HUES64 (cell line): ENCODE data around the gene SSRP1.

ENCODE experiments used
- H3K27ac ChIP-seq: 2 replicates; pipeline ENCODE4 v1.7.0; 2013; ENCODE audit warnings: low read depth, low read length, inconsistent platforms
- H3K27me3 ChIP-seq: 2 replicates; pipeline ENCODE4 v1.6.1; 2013; ENCODE audit warnings: mild to moderate bottlenecking, low read length; ENCODE audit not compliant: insufficient read depth
- H3K36me3 ChIP-seq: 2 replicates; pipeline ENCODE4 v1.6.1; 2013; ENCODE audit warnings: mild to moderate bottlenecking, low read length; ENCODE audit not compliant: insufficient read depth
- H3K4me1 ChIP-seq: 2 replicates; pipeline ENCODE4 v1.6.1; 2013; ENCODE audit warnings: mild to moderate bottlenecking, low read length, moderate library complexity; ENCODE audit not compliant: insufficient read depth
- H3K4me3 ChIP-seq: 2 replicates; pipeline ENCODE4 v1.5.1; 2013; ENCODE audit warnings: mild to moderate bottlenecking, low read length, moderate library complexity
- H3K9ac ChIP-seq: 2 replicates; pipeline ENCODE4 v1.6.1; 2013; ENCODE audit warnings: mild to moderate bottlenecking, low read depth, low read length
- H3K9me3 ChIP-seq: 2 replicates; pipeline ENCODE4 v1.6.1; 2013; ENCODE audit warnings: low read depth, low read length; ENCODE audit not compliant: insufficient read depth
- WGBS: fragments of 150-250, 120-280 bp; methylation state at CpG from one replicate; pipeline ENCODE4 v1.1.7; 2013; ENCODE audit warnings: missing lambda C conversion rate; 5-methylcytosine and 5-hydroxymethylcytosine counted together

Gene SSRP1

GRCh38 chr11:57335023-57335342 is 709 bp downstream of the SSRP1 start:
- H3K9me3 ChIP-seq = no peaks in the 10 kb centered on the region
- peak overlapping the region; percentile 80 for H3K4me3 ChIP-seq
- peak overlapping the region; percentile 61; the same call in 1 of the 2 replicates for H3K27ac ChIP-seq
- H3K4me1 ChIP-seq = peaks cover 16% of the 10 kb centered on the region; the same call in 1 of the 2 replicates
- H3K36me3 ChIP-seq = peaks cover 46% of the 10 kb centered on the region
- 10% methylated on average over 7 of the region's 7 CpGs for WGBS
- H3K27me3 ChIP-seq = no peaks in the 10 kb centered on the region
- peak overlapping the region; percentile 89 for H3K9ac ChIP-seq

GRCh38 chr11:57332694-57333440 is 2.8 kb downstream of the SSRP1 start:
- peaks cover 13% of the 10 kb centered on the region; the same call in 1 of the 2 replicates for H3K4me1 ChIP-seq
- H3K27ac ChIP-seq = no peak overlapping the region
- H3K9me3 ChIP-seq = no peaks in the 10 kb centered on the region
- no peak overlapping the region for H3K4me3 ChIP-seq
- H3K36me3 ChIP-seq = peaks cover 67% of the 10 kb centered on the region
- H3K27me3 ChIP-seq = no peaks in the 10 kb centered on the region
- WGBS = 96% methylated on average over 11 of the region's 11 CpGs
- H3K9ac ChIP-seq = no peak overlapping the region

GRCh38 chr11:57331720-57332119 is 4.0 kb downstream of the SSRP1 start:
- 97% methylated on average over 14 of the region's 14 CpGs for WGBS

GRCh38 chr11:57330029-57330428 is 5.7 kb downstream of the SSRP1 start:
- H3K9me3 ChIP-seq = no peaks in the 10 kb centered on the region
- H3K36me3 ChIP-seq = peaks cover 91% of the 10 kb centered on the region
- H3K27ac ChIP-seq = no peak overlapping the region
- peaks cover 21% of the 10 kb centered on the region for H3K4me1 ChIP-seq
- no peak overlapping the region for H3K4me3 ChIP-seq
- no peaks in the 10 kb centered on the region for H3K27me3 ChIP-seq
- no peak overlapping the region for H3K9ac ChIP-seq
- WGBS = 93% methylated on average over 9 of the region's 9 CpGs

More at GRCh38 chr11:57331720-57332119, 4.0 kb downstream of the SSRP1 start:
- peaks cover 13% of the 10 kb centered on the region; the same call in 1 of the 2 replicates for H3K4me1 ChIP-seq
- no peak overlapping the region for H3K27ac ChIP-seq
- H3K9ac ChIP-seq = no peak overlapping the region
- H3K4me3 ChIP-seq = no peak overlapping the region
- no peaks in the 10 kb centered on the region for H3K9me3 ChIP-seq
- peaks cover 79% of the 10 kb centered on the region for H3K36me3 ChIP-seq
- H3K27me3 ChIP-seq = no peaks in the 10 kb centered on the region

- Histone ChIP-seq H3K9me3 (no peaks in the 10 kb centered on the region), H3K9ac (no peak overlapping the region), H3K36me3 (peaks cover 72% of the 10 kb centered on the region), H3K4me3 (no peak overlapping the region), H3K4me1 (peaks cover 24% of the 10 kb centered on the region), H3K27me3 (no peaks in the 10 kb centered on the region), H3K27ac (no peak overlapping the region)
- WGBS = 93% methylated on average over 5 of the region's 5 CpGs
These were observed 8.0 kb downstream of the SSRP1 start for GRCh38 chr11:57327721-57328120.

- Histone ChIP-seq H3K27ac (peak overlapping the region; percentile 93), H3K9me3 (no peaks in the 10 kb centered on the region), H3K4me1 (peaks cover 35% of the 10 kb centered on the region), H3K4me3 (peak overlapping the region; percentile 74), H3K9ac (peak overlapping the region; percentile 91), H3K27me3 (no peaks in the 10 kb centered on the region), H3K36me3 (peaks cover 62% of the 10 kb centered on the region)
- 72% methylated on average over 6 of the region's 6 CpGs for WGBS
These were observed 10.0 kb downstream of the SSRP1 start for GRCh38 chr11:57325735-57326048.

GRCh38 chr11:57324886-57325734 is 10.6 kb downstream of the SSRP1 start, which contains the start of gene TNKS1BP1:
Gene TNKS1BP1 (minus strand): TSS chr11:57324952. CDS start chr11:57321885, 3,067 bp downstream.
- H3K36me3 ChIP-seq = peaks cover 62% of the 10 kb centered on the region
- H3K27me3 ChIP-seq = no peaks in the 10 kb centered on the region
- peaks cover 35% of the 10 kb centered on the region for H3K4me1 ChIP-seq
- H3K4me3 ChIP-seq = peak within 1 kb of the TSS; percentile 74
- H3K27ac ChIP-seq = peak within 1 kb of the TSS; percentile 93
- peak within 1 kb of the TSS; percentile 91 for H3K9ac ChIP-seq
- H3K9me3 ChIP-seq = no peaks in the 10 kb centered on the region
- WGBS = 5% methylated on average over 61 of the region's 61 CpGs

GRCh38 chr11:57324154-57324885 is 11.4 kb downstream of the SSRP1 start:
- under 1% methylated on average over 56 of the region's 64 CpGs for WGBS
- H3K4me1 ChIP-seq = peaks cover 35% of the 10 kb centered on the region
- H3K27ac ChIP-seq = peak overlapping the region; percentile 93
- peak overlapping the region; percentile 74 for H3K4me3 ChIP-seq
- H3K36me3 ChIP-seq = peaks cover 60% of the 10 kb centered on the region
- no peaks in the 10 kb centered on the region for H3K9me3 ChIP-seq
- peak overlapping the region; percentile 91 for H3K9ac ChIP-seq
- H3K27me3 ChIP-seq = no peaks in the 10 kb centered on the region

GRCh38 chr11:57323855-57324153 is 11.9 kb downstream of the SSRP1 start:
- H3K9me3 ChIP-seq = no peaks in the 10 kb centered on the region
- peak overlapping the region; percentile 74 for H3K9ac ChIP-seq
- no peaks in the 10 kb centered on the region for H3K27me3 ChIP-seq
- peaks cover 35% of the 10 kb centered on the region for H3K4me1 ChIP-seq
- H3K36me3 ChIP-seq = peaks cover 59% of the 10 kb centered on the region
- peak overlapping the region; percentile 93 for H3K27ac ChIP-seq
- 8% methylated on average over 9 of the region's 9 CpGs for WGBS
- H3K4me3 ChIP-seq = peak overlapping the region; percentile 74

- WGBS = 62% methylated on average over 2 of the region's 3 CpGs
- peak overlapping the region; percentile 63; the same call in 1 of the 2 replicates for H3K27ac ChIP-seq
- H3K4me1 ChIP-seq = peaks cover 35% of the 10 kb centered on the region
- peak overlapping the region; percentile 74 for H3K9ac ChIP-seq
- no peaks in the 10 kb centered on the region for H3K27me3 ChIP-seq
- H3K9me3 ChIP-seq = no peaks in the 10 kb centered on the region
- H3K36me3 ChIP-seq = peaks cover 57% of the 10 kb centered on the region
- H3K4me3 ChIP-seq = peak overlapping the region; percentile 74
These were observed 12.4 kb downstream of the SSRP1 start for GRCh38 chr11:57323167-57323854.
